ENCODE measurements around the gene MARCHF2. TPM values are rescaled to one million over a fixed set of nuclear protein-coding genes. Genes with fewer than 3 reads are reported as not detected.
A peak's percentile ranks its signal among the peaks of the same experiment; 100 is the strongest.

Gene MARCHF2
- polyA plus RNA-seq, 1 donor from 2014 or later: 67.9 TPM

DNA sequence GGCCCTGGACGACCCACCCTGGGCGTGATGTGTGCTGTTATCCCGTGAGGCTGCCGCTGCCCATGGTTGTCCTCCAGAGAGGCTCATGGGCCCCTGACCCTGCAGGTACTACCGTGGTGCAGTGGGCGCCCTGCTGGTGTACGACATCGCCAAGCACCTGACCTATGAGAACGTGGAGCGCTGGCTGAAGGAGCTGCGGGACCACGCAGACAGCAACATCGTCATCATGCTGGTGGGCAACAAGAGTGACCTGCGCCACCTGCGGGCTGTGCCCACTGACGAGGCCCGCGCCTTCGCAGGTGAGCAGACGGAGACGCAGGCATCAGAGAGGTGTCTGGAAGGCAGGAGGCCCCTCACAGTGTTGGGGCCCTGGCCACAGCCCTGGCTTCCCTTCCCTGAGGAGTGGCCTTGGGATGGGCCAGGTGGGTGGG is 11.1 kb upstream of the MARCHF2 start:
- Histone ChIP-seq H3K9me3 (ENCODE audit: low read length) (no peaks in the 10 kb centered on the region), H2AFZ (ENCODE audit: low read depth, low read length) (no peak overlapping the region), H3K36me3 (ENCODE audit: insufficient read depth, low read length) (no peaks in the 10 kb centered on the region), H4K20me1 (ENCODE audit: insufficient read depth) (peaks cover 4% of the 10 kb centered on the region), H3K4me2 (ENCODE audit: low read length) (no peak overlapping the region), H3K9ac (ENCODE audit: low read length) (no peak overlapping the region), H3K27me3 (ENCODE audit: insufficient read depth, low read depth, low read length) (no peaks in the 10 kb centered on the region), H3K27ac (ENCODE audit: low read length) (no peak overlapping the region), H3F3A (ENCODE audit: insufficient read depth, low read length, poor library complexity, severe bottlenecking) (no peaks in the 10 kb centered on the region), H3K79me2 (replicated peaks; ENCODE audit: insufficient read depth, low read length) (peaks cover 4% of the 10 kb centered on the region), H3K9me2 (ENCODE audit: insufficient read depth, low read length) (no peaks in the 10 kb centered on the region), H3K4me3 (ENCODE audit: low read length) (no peak overlapping the region)
- TF ChIP-seq POLR2AphosphoS5 (IDR thresholded peaks at IDR 0.05) (peak; percentile 13), RAD21 (conservative IDR thresholded peaks at IDR 0.05) (no peak), TAF1 (IDR thresholded peaks at IDR 0.05; ENCODE audit: low read depth) (no peak)

DNA sequence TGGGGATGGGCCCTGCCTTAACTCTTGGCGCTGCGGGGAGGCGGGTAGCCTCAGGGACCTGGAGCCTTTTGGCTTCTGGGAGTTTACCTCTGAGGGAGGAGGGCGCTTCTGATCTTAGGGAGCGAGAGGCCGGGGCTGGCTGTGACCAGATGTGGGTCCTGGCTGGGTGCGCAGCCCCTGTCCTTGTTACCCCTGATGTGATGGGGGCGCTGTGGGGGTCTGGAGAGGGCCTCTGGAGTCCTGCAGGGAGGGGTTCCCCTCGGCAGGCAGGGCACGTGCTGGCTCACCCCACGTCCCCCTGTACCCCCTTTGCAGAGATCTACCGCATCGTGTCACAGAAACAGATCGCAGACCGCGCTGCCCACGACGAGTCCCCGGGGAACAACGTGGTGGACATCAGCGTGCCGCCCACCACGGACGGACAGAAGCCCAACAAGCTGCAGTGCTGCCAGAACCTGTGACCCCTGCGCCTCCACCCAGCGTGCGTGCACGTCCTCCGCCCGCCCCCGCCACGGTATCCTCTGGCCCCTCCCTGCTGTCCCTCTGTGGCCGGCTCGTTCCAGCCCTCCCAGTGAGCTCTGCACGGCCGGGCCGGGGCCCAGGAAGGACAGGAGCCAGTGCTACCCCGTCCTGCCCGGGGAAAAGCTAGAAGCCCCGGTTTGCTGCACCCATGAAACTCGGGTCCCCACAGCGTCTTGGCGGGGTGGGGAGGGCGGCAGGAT is 9.8 kb upstream of the MARCHF2 start:
- no peak overlapping the region for H3K4me2 ChIP-seq (ENCODE audit: low read length)
- H3K27ac ChIP-seq (ENCODE audit: low read length): no peak overlapping the region
- no peak overlapping the region for H3K4me3 ChIP-seq (ENCODE audit: low read length)
- no peaks in the 10 kb centered on the region for H3K9me2 ChIP-seq (ENCODE audit: insufficient read depth, low read length)
- H2AFZ ChIP-seq (ENCODE audit: low read depth, low read length): no peak overlapping the region
- no peaks in the 10 kb centered on the region for H3K9me3 ChIP-seq (ENCODE audit: low read length)
- no peaks in the 10 kb centered on the region for H3K36me3 ChIP-seq (ENCODE audit: insufficient read depth, low read length)
- H3K9ac ChIP-seq (ENCODE audit: low read length): no peak overlapping the region
- no peaks in the 10 kb centered on the region for H3K79me2 ChIP-seq (replicated peaks; ENCODE audit: insufficient read depth, low read length)
- no peaks in the 10 kb centered on the region for H4K20me1 ChIP-seq (ENCODE audit: insufficient read depth)
- TF ChIP-seq SMC3 (conservative IDR thresholded peaks at IDR 0.05; ENCODE audit: poor library complexity) (no peak), EZH2 (IDR thresholded peaks at IDR 0.05; ENCODE audit: borderline replicate concordance, insufficient read depth, low read length, poor library complexity, severe bottlenecking) (no peak), RAD21 (conservative IDR thresholded peaks at IDR 0.05) (no peak)
- no peaks in the 10 kb centered on the region for H3K27me3 ChIP-seq (ENCODE audit: insufficient read depth, low read depth, low read length)
- H3F3A ChIP-seq (ENCODE audit: insufficient read depth, low read length, poor library complexity, severe bottlenecking): no peaks in the 10 kb centered on the region

- no peak overlapping the region for H3K4me2 ChIP-seq (ENCODE audit: low read length)
- H3K4me3 ChIP-seq (ENCODE audit: low read length): no peak overlapping the region
- no peak overlapping the region for H3K27ac ChIP-seq (ENCODE audit: low read length)
- TF ChIP-seq POLR2AphosphoS5 (IDR thresholded peaks at IDR 0.05): no peak
- no peak for TF ChIP-seq EZH2 (IDR thresholded peaks at IDR 0.05; ENCODE audit: borderline replicate concordance, insufficient read depth, low read length, poor library complexity, severe bottlenecking)
- TF ChIP-seq SMC3 (conservative IDR thresholded peaks at IDR 0.05; ENCODE audit: poor library complexity): no peak
- no peak for TF ChIP-seq EP300 (conservative IDR thresholded peaks at IDR 0.05; ENCODE audit: poor library complexity, severe bottlenecking)
- no peak for TF ChIP-seq CTCF (IDR thresholded peaks at IDR 0.05; ENCODE audit: poor library complexity, severe bottlenecking)
- TF ChIP-seq TAF1 (IDR thresholded peaks at IDR 0.05; ENCODE audit: low read depth): no peak
- no peaks in the 10 kb centered on the region for H3K9me3 ChIP-seq (ENCODE audit: low read length)
- H3K9me2 ChIP-seq (ENCODE audit: insufficient read depth, low read length): no peaks in the 10 kb centered on the region
- no peak overlapping the region for H3K9ac ChIP-seq (ENCODE audit: low read length)
- H3K79me2 ChIP-seq (replicated peaks; ENCODE audit: insufficient read depth, low read length): no peaks in the 10 kb centered on the region
- H2AFZ ChIP-seq (ENCODE audit: low read depth, low read length): no peak overlapping the region
- H3F3A ChIP-seq (ENCODE audit: insufficient read depth, low read length, poor library complexity, severe bottlenecking): no peaks in the 10 kb centered on the region
- no peaks in the 10 kb centered on the region for H3K36me3 ChIP-seq (ENCODE audit: insufficient read depth, low read length)
- no peaks in the 10 kb centered on the region for H3K27me3 ChIP-seq (ENCODE audit: insufficient read depth, low read depth, low read length)
- H4K20me1 ChIP-seq (ENCODE audit: insufficient read depth): no peaks in the 10 kb centered on the region
Observed at GRCh38 chr19:8403820-8404109, 9.3 kb upstream of the MARCHF2 start.

All from neural cell (in vitro differentiated cells).